HCT116 (cell line): ENCODE data around the gene CACNA1C. TPM values are rescaled to one million over a fixed set of nuclear protein-coding genes. Genes with fewer than 3 reads are reported as not detected.
A peak's percentile ranks its signal among the peaks of the same experiment; 100 is the strongest.
"Not testable (repeated sequence)": the region's sequence is repeated elsewhere in the genome, so short reads cannot be mapped to it uniquely, and the experiment has no call there.

ENCODE experiments used
- ATAC-seq: fragments of 200-7000 bp; cut with Tn5 transposase; 2 replicates; pipeline ENCODE4 v1.9.1; 2020; ENCODE audit warnings: mild to moderate bottlenecking, moderate library complexity
- BruUV-seq: library from RNA; stranded (reverse); fragments of 400-500 nt; replicated peaks from 2 replicates; lab custom pipeline; 2021; lab: Mats Ljungman, UMichigan
- CTCF ChIA-PET: fragments of 300-600 bp; sonication (Branson Sonifier 250); formaldehyde crosslinking; loops from one replicate; lab custom pipeline; 2021; ENCODE audit warnings: antibody characterized with exemption; lab: Charles Lee
- POLR2A ChIA-PET: fragments of 300-600, 350-600 bp; sonication (Branson Sonifier 250); formaldehyde crosslinking; loops from one replicate; lab custom pipeline; 2021; ENCODE audit warnings: antibody characterized with exemption; lab: Charles Lee
- RAD21 ChIA-PET, 2 experiments: fragments of 300-600 bp; sonication (Branson Sonifier 250); formaldehyde crosslinking; loops; one replicate each; lab custom pipeline; 2023; ENCODE audit warnings: low total read pairs in 2 of 2; ENCODE audit not compliant: uncharacterized antibody in 2 of 2, unreplicated experiment in 2 of 2, low non-redundant PET in 1 of 2; lab: Charles Lee
- DNase-seq: peaks from one replicate; pipeline ENCODE4 v3.0.0-alpha.2; 2010; ENCODE audit warnings: low read depth, low spot score
- H2AFZ ChIP-seq: fragments of 200-600 bp; shearing (Covaris generic), sonication (generic); 2 replicates; pipeline ENCODE4 v1.6.1; 2017; ENCODE audit warnings: low read depth, mixed run types, mixed read lengths, antibody characterized with exemption, low read length; ENCODE audit not compliant: poor library complexity, severe bottlenecking
- H3K27ac ChIP-seq: 2 replicates; pipeline ENCODE4 v1.5.1; 2012; ENCODE audit warnings: low read depth, low read length
- H3K27me3 ChIP-seq: fragments of 200-600 bp; sonication (generic); 2 replicates; pipeline ENCODE4 v1.6.1; 2016; ENCODE audit warnings: mixed run types, low read length, mixed read lengths; ENCODE audit not compliant: insufficient read depth
- H3K36me3 ChIP-seq, 2 experiments: fragments of 200-500 bp in 1 of 2; fragments of 200-600 bp in 1 of 2; sonication (Bioruptor generic) in 1 of 2; sonication (generic) in 1 of 2; 2 replicates each; pipeline versions ENCODE4 v1.5.1 to v1.6.1; 2014 to 2016; ENCODE audit warnings: low read length in 2 of 2, inconsistent platforms in 1 of 2, mixed read lengths in 1 of 2, mixed run types in 1 of 2; ENCODE audit not compliant: insufficient read depth in 2 of 2, control insufficient read depth in 1 of 2
- H3K4me1 ChIP-seq, 2 experiments: fragments of 200-600 bp in 1 of 2; sonication (generic) in 1 of 2; 2 replicates each; pipeline versions ENCODE4 v1.5.1 to v1.6.1; 2012 to 2017; ENCODE audit warnings: low read length in 2 of 2, inconsistent platforms in 1 of 2, mild to moderate bottlenecking in 1 of 2, mixed read lengths in 1 of 2, mixed run types in 1 of 2, moderate library complexity in 1 of 2; ENCODE audit not compliant: insufficient read depth in 2 of 2, control insufficient read depth in 1 of 2
- H3K4me2 ChIP-seq: fragments of 200-600 bp; sonication (generic); 2 replicates; pipeline ENCODE4 v1.6.1; 2017; ENCODE audit warnings: mixed run types, low read length, mixed read lengths
- H3K4me3 ChIP-seq, 2 experiments: fragments of 200-600 bp in 1 of 2; sonication (generic) in 1 of 2; replicated peaks in 1 of 2; 2 replicates each; pipeline ENCODE4 v1.5.1; 2011 to 2016; ENCODE audit warnings: low read length in 2 of 2, control low read depth in 1 of 2, low read depth in 1 of 2, mild to moderate bottlenecking in 1 of 2, mixed read lengths in 1 of 2, mixed run types in 1 of 2
- H3K79me2 ChIP-seq: fragments of 200-600 bp; sonication (generic); 2 replicates; pipeline ENCODE4 v1.6.1; 2017; ENCODE audit warnings: mild to moderate bottlenecking, mixed run types, low read length, moderate library complexity, mixed read lengths; ENCODE audit not compliant: insufficient read depth
- H3K9ac ChIP-seq: fragments of 200-600 bp; sonication (generic); 2 replicates; pipeline ENCODE4 v1.6.1; 2016; ENCODE audit warnings: low read length, mixed read lengths
- H3K9me2 ChIP-seq: fragments of 200-600 bp; sonication (generic), shearing (Covaris generic); 2 replicates; pipeline ENCODE4 v1.6.1; 2017; ENCODE audit warnings: mixed run types, mild to moderate bottlenecking, moderate library complexity; ENCODE audit not compliant: insufficient read depth
- H3K9me3 ChIP-seq, 2 experiments: fragments of 200-500 bp in 1 of 2; fragments of 200-600 bp in 1 of 2; sonication (Bioruptor generic) in 1 of 2; sonication (generic) in 1 of 2; 2 replicates each; pipeline ENCODE4 v1.6.1; 2014 to 2017; ENCODE audit warnings: low read length in 2 of 2, mixed read lengths in 2 of 2, inconsistent platforms in 1 of 2, low read depth in 1 of 2, mild to moderate bottlenecking in 1 of 2, mixed run types in 1 of 2, moderate library complexity in 1 of 2; ENCODE audit not compliant: control insufficient read depth in 1 of 2, insufficient read depth in 1 of 2
- H4K20me1 ChIP-seq: fragments of 200-600 bp; sonication (generic), shearing (Covaris generic); 2 replicates; pipeline ENCODE4 v1.6.1; 2017; ENCODE audit warnings: mixed run types, mild to moderate bottlenecking, moderate library complexity; ENCODE audit not compliant: insufficient read depth
- FOSL1 ChIP-seq: IDR thresholded peaks from 2 replicates; pipeline ENCODE4 v1.6.1; 2012; ENCODE audit warnings: low read depth
- POLR2A ChIP-seq: IDR thresholded peaks from 2 replicates; pipeline ENCODE4 v1.7.0; 2011; ENCODE audit warnings: borderline replicate concordance; ENCODE audit not compliant: insufficient read depth, insufficient read length; ENCODE audit errors: extremely low read depth
- POLR2AphosphoS5 ChIP-seq: IDR thresholded peaks from 2 replicates; pipeline ENCODE4 v1.6.1; 2011; ENCODE audit warnings: mild to moderate bottlenecking, low read depth, low read length, moderate library complexity
- SP1 ChIP-seq: IDR thresholded peaks from 2 replicates; pipeline ENCODE4 v1.6.1; 2012; ENCODE audit warnings: low read depth
- TCF7L2 ChIP-seq: IDR thresholded peaks from 2 replicates; pipeline ENCODE4 v1.7.0; 2011; ENCODE audit warnings: borderline replicate concordance, inconsistent platforms; ENCODE audit not compliant: insufficient read depth, insufficient read length; ENCODE audit errors: extremely low read depth
- intact Hi-C: fragments of 100-400 bp; cut with micrococcal nuclease; formaldehyde crosslinking; loops from 2 replicates; pipeline ENCODE4 v1.10.0; 2022
- total RNA-seq: library from RNA; stranded (reverse); gene quantifications from one replicate; pipeline ENCODE4 v1.2.1, GENCODE V29; 2021; ENCODE audit not compliant: unreplicated experiment
- TF ChIP-seq, protein P1 (sequence below), 3 experiments: fragments of 200-600 bp in 1 of 3; sonication (generic) in 1 of 3; IDR thresholded peaks in 2 of 3; conservative IDR thresholded peaks in 1 of 3; 2 replicates each; pipeline ENCODE4 v1.5.1; 2012 to 2017; ENCODE audit warnings: low read depth in 2 of 3, low read length in 2 of 3, antibody characterized with exemption in 1 of 3, borderline replicate concordance in 1 of 3, control low read depth in 1 of 3, mild to moderate bottlenecking in 1 of 3, mixed read lengths in 1 of 3, mixed run types in 1 of 3, moderate library complexity in 1 of 3; ENCODE audit not compliant: insufficient read depth in 1 of 3
- TF ChIP-seq, protein P2 (sequence below): IDR thresholded peaks from 2 replicates; pipeline ENCODE4 v1.6.1; 2011; ENCODE audit warnings: mild to moderate bottlenecking, low read length, moderate library complexity; ENCODE audit not compliant: insufficient replicate concordance; ENCODE audit errors: extremely low read depth

The CACNA1C gene
- total RNA-seq, 1 experiment from 2014 or later = 0.05 TPM

DNA sequence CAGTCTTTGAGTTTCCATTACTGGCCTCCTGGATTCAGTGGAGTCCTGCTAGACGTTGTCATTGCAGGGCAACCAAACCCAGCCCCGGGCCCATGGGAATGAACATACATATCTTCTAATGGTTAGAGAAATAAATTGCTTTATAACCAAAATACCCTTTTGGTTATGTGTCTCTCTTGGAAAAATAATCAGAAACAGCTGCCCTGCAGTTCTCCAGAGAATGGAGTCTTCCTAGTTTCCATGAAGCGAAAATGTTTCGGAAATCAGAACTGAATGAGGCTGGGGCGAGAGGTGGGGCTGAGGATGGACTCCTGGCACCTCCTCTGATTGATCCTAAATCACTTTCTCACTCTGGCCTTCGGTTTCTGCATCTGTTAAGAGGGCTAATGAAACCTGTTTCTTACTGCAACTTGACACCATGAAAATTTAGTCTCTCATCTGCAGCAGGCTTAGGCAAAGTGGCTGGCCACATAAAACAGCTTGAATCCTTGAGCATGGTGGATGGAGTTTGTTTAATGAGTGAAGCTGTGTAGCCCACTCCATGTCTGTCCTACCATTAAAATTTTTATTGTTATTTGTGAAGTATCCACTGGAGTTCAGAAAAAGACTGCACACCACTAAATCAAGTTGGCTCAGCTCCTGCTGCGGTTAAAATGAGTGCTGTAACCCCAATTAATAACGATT is 198.9 kb downstream of the CACNA1C start:
- RAD21 ChIA-PET = no interaction called here
- no peak overlapping the region for H2AFZ ChIP-seq
- no peaks in the 10 kb centered on the region for H3K4me1 ChIP-seq
- no peaks in the 10 kb centered on the region for H4K20me1 ChIP-seq
- no peaks in the 10 kb centered on the region for H3K9me2 ChIP-seq
- H3K9ac ChIP-seq = no peak overlapping the region
- H3K79me2 ChIP-seq = no peaks in the 10 kb centered on the region
- no peak for TF ChIP-seq TCF7L2
- TF ChIP-seq FOSL1 = no peak
- no peak for TF ChIP-seq POLR2AphosphoS5
- POLR2A ChIA-PET = no interaction called here
- 0 out of 2 replicates have a peak, but pooled peaks cover 4% of the 10 kb centered on the region for H3K27me3 ChIP-seq
- BruUV-seq = no TSS peak
- H3K9me3 ChIP-seq = peaks cover 0 to 5% of the 10 kb centered on the region in 2 experiments; a peak in 1 of 4 replicates
- H3K4me3 ChIP-seq = no peak overlapping the region
- H3K27ac ChIP-seq = no peak overlapping the region
- ATAC-seq = no peak
- CTCF ChIA-PET = no interaction called here
- no peaks in the 10 kb centered on the region for H3K36me3 ChIP-seq
- no peak overlapping the region for H3K4me2 ChIP-seq
- intact Hi-C loops = no loop called here
- no peak for DNase-seq

DNA sequence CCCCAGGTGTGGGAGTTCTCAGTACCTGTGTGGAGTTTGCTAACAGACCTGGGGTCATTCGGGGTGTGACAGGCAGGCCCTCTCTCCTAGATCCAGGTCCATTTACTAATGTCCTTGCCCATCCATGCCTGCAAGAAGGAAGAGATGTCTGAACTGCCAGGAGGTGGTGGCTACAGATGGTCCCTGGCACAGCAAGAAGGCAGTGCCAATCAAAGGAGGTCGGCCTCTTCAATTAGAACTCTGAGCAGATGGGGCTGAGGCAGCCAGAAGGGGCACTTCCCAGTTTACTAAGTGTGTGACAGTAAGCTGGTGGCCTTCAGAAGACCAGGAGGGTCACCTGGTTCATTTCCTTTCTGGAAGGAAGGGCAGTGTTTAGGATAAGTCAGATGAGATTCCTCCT is 202.5 kb downstream of the CACNA1C start:
- no peak for TF ChIP-seq POLR2A
- TF ChIP-seq SP1 = no peak
- TF ChIP-seq, protein P1, sequence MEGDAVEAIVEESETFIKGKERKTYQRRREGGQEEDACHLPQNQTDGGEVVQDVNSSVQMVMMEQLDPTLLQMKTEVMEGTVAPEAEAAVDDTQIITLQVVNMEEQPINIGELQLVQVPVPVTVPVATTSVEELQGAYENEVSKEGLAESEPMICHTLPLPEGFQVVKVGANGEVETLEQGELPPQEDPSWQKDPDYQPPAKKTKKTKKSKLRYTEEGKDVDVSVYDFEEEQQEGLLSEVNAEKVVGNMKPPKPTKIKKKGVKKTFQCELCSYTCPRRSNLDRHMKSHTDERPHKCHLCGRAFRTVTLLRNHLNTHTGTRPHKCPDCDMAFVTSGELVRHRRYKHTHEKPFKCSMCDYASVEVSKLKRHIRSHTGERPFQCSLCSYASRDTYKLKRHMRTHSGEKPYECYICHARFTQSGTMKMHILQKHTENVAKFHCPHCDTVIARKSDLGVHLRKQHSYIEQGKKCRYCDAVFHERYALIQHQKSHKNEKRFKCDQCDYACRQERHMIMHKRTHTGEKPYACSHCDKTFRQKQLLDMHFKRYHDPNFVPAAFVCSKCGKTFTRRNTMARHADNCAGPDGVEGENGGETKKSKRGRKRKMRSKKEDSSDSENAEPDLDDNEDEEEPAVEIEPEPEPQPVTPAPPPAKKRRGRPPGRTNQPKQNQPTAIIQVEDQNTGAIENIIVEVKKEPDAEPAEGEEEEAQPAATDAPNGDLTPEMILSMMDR (IDR thresholded peaks at IDR 0.05 in 2 of 3, conservative IDR thresholded peaks at IDR 0.05 in 1 of 3; ENCODE audit: borderline replicate concordance in 1 of 3, insufficient read depth in 1 of 3, low read depth in 2 of 3, low read length in 2 of 3) = no peak
- TF ChIP-seq, protein P2, sequence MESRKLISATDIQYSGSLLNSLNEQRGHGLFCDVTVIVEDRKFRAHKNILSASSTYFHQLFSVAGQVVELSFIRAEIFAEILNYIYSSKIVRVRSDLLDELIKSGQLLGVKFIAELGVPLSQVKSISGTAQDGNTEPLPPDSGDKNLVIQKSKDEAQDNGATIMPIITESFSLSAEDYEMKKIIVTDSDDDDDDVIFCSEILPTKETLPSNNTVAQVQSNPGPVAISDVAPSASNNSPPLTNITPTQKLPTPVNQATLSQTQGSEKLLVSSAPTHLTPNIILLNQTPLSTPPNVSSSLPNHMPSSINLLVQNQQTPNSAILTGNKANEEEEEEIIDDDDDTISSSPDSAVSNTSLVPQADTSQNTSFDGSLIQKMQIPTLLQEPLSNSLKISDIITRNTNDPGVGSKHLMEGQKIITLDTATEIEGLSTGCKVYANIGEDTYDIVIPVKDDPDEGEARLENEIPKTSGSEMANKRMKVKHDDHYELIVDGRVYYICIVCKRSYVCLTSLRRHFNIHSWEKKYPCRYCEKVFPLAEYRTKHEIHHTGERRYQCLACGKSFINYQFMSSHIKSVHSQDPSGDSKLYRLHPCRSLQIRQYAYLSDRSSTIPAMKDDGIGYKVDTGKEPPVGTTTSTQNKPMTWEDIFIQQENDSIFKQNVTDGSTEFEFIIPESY = no peak
- intact Hi-C loops = no loop called here
- H3K79me2 ChIP-seq = no peaks in the 10 kb centered on the region
- H3K4me3 ChIP-seq = no peak overlapping the region
- BruUV-seq = no TSS peak
- 0 out of 2 replicates have a peak, but pooled peaks cover 4% of the 10 kb centered on the region for H3K27me3 ChIP-seq
- no peaks in the 10 kb centered on the region for H4K20me1 ChIP-seq
- ChIA-PET POLR2A (no interaction called here), CTCF (no interaction called here), RAD21 (no interaction called here)
- H3K9me3 ChIP-seq = peaks cover 0 to 5% of the 10 kb centered on the region in 2 experiments; a peak in 1 of 4 replicates
- no peak for ATAC-seq
- no peak overlapping the region for H2AFZ ChIP-seq
- no peak overlapping the region for H3K4me2 ChIP-seq
- H3K36me3 ChIP-seq = no peaks in the 10 kb centered on the region
- H3K9me2 ChIP-seq = no peaks in the 10 kb centered on the region
- H3K27ac ChIP-seq = no peak overlapping the region
- no peak overlapping the region for H3K9ac ChIP-seq
- DNase-seq = no peak
- H3K4me1 ChIP-seq = no peaks in the 10 kb centered on the region

DNA sequence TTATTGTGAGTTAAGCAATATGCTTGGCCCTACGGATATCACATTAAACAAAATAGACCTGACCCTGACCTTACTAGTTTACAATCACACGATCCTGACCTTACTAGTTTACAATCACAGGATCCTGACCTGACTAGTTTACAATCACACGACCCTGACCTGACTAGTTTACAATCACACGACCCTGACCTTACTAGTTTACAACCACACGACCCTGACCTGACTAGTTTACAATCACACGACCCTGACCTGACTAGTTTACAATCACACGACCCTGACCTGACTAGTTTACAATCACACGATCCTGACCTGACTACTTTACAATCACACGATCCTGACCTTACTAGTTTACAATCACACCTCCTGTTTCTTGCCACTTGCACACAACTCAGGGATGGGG is 202.9 kb downstream of the CACNA1C start:
- H3K4me2 ChIP-seq, H3K9ac ChIP-seq, H3K9me2 ChIP-seq, H3K79me2 ChIP-seq, H3K27ac ChIP-seq, H3K4me1 ChIP-seq, H3K27me3 ChIP-seq, H2AFZ ChIP-seq, BruUV-seq, POLR2A ChIA-PET, H4K20me1 ChIP-seq, CTCF ChIA-PET, H3K4me3 ChIP-seq, RAD21 ChIA-PET, ATAC-seq, intact Hi-C loops, H3K9me3 ChIP-seq, H3K36me3 ChIP-seq: not testable (repeated sequence)
- DNase-seq = peak; percentile 13
